LNCaP clone FGC (cell line): Measurements from ENCODE around the gene RAB31.

ENCODE experiments used
- DNase-seq: peaks from one replicate; pipeline ENCODE4 v3.0.0-alpha.2; 2011; ENCODE audit warnings: low read depth
- H3K4me3 ChIP-seq: 2 replicates; pipeline ENCODE4 v1.5.1; 2011; ENCODE audit warnings: mild to moderate bottlenecking, low read depth, low read length, control low read depth
- CTCF ChIP-seq: IDR thresholded peaks from 2 replicates; pipeline ENCODE4 v1.5.1; 2012; ENCODE audit warnings: mild to moderate bottlenecking; ENCODE audit not compliant: control insufficient read depth, insufficient read depth; ENCODE audit errors: extremely low read depth

The RAB31 gene

GRCh38 chr18:9878095-9878494 is 170.0 kb downstream of the RAB31 start:
- no peak overlapping the region for H3K4me3 ChIP-seq
- no peak for TF ChIP-seq CTCF
- no peak for DNase-seq

- no peak for DNase-seq
- no peak for TF ChIP-seq CTCF
- no peak overlapping the region for H3K4me3 ChIP-seq
Measured at GRCh38 chr18:9878783-9879242, 170.7 kb downstream of the RAB31 start.

- H3K4me3 ChIP-seq: no peak overlapping the region
- no peak for DNase-seq
- TF ChIP-seq CTCF: no peak
Measured at GRCh38 chr18:9884090-9884489, 176.0 kb downstream of the RAB31 start.

- no peak for DNase-seq
- no peak overlapping the region for H3K4me3 ChIP-seq
- no peak for TF ChIP-seq CTCF
Measured at GRCh38 chr18:9884532-9885140, 176.5 kb downstream of the RAB31 start.

- DNase-seq: no peak
- TF ChIP-seq CTCF: no peak
- H3K4me3 ChIP-seq: no peak within 1 kb of the TSS
Measured at GRCh38 chr18:9885170-9886004, 177.3 kb downstream of the RAB31 start, which contains the start of gene TXNDC2. TXNDC2 (plus strand) TSS chr18:9885973; CDS start chr18:9886681, 708 bp downstream.

GRCh38 chr18:9886005-9886348 is 177.9 kb downstream of the RAB31 start:
- no peak for DNase-seq
- TF ChIP-seq CTCF: no peak
- no peak overlapping the region for H3K4me3 ChIP-seq
